ENCODE data around the gene NMB.

The NMB gene

GRCh38 chr15:84621358-84621979 is 36.5 kb downstream of the NMB start:
- H3K27ac ChIP-seq, result no peak overlapping the region
- no peak for DNase-seq (ENCODE audit: low read depth, low spot score)

GRCh38 chr15:84620626-84621025 is 37.4 kb downstream of the NMB start:
- no peak for DNase-seq (ENCODE audit: low read depth, low spot score)

DNA sequence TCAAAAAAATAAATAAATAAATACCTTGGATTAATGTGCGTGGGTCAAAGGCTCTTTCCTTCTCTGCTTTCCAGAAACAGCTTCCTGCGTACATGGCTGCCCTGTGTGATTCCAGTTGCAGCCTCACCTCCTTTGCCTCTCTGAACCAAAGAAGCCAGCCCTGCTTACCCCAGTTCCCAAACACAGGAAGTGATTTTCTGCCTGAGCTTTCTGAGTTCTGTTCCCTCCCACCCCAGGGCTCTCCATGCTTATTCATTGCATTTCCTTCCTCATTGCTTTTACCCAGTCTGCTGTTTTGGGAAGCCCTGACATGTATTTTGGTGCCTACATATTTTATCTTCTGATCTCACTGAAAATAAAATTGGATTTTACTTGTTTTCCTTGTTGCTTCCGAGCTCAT is 41.8 kb downstream of the NMB start:
- H3K27ac ChIP-seq, result no peak overlapping the region
- no peak for DNase-seq (ENCODE audit: low read depth, low spot score)

More at GRCh38 chr15:84620626-84621025, 37.4 kb downstream of the NMB start:
- no peak overlapping the region for H3K27ac ChIP-seq

GRCh38 chr15:84611631-84612030 is 46.4 kb downstream of the NMB start:
- H3K27ac ChIP-seq, result no peak overlapping the region
- no peak for DNase-seq (ENCODE audit: low read depth, low spot score)

DNA sequence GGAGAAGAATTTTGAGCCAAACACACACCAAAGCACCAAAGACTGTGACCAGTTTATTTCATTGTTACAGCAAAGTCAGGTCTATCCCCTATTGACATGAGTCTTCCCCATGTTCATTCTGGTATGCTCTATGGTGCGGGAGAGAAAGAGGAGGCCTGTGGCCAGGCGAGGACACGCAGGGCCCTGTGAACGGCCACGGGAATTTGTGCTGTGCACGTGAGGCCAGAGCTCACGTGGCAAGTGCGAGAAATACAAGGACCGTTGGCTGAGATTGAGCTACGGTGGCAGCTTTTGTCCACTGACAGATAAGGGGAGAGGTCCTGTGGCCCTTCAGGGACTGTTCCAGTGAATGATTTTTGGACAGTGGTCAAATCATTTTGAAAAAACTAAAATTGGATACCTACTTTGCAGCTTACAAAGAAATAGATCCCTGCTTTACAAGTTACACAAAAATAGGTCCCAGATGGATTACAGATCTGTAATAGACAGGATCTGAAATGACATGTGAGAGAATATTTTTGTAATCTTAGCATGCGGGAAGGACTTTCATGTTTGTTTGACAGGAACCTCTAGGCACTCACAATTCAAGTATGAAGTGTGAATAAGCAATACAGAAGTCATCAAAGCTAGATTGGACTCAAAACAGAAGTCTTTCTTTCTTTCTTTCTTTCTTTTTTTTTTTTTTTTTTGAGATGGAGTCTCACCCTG is 48.0 kb downstream of the NMB start:
- no peak for DNase-seq (ENCODE audit: low read depth, low spot score)
- no peak overlapping the region for H3K27ac ChIP-seq

GRCh38 chr15:84608707-84609284 is 49.2 kb downstream of the NMB start:
- no peak for DNase-seq (ENCODE audit: low read depth, low spot score)
- H3K27ac ChIP-seq, result no peak overlapping the region

GRCh38 chr15:84606653-84607120 is 51.3 kb downstream of the NMB start:
- no peak overlapping the region for H3K27ac ChIP-seq
- DNase-seq (ENCODE audit: low read depth, low spot score), result no peak

GRCh38 chr15:84605554-84605882 is 52.5 kb downstream of the NMB start:
- no peak for DNase-seq (ENCODE audit: low read depth, low spot score)
- no peak overlapping the region for H3K27ac ChIP-seq

All from epithelial cell of prostate (primary cell).